Measurements from ENCODE around the gene CACNA1I. TPM values are rescaled to one million over a fixed set of nuclear protein-coding genes. Genes with fewer than 3 reads are reported as not detected.

CACNA1I gene
- total RNA-seq, 2 donors from 2014 or later: 20.3 to 27.9 TPM

- peaks cover 4% of the 10 kb centered on the region for H3K36me3 Mint-ChIP-seq (ENCODE audit: low read depth)
- no peak for DNase-seq
- no peak overlapping the region for H3K27ac Mint-ChIP-seq
- peaks cover 18% of the 10 kb centered on the region for H3K4me1 Mint-ChIP-seq
- no peaks in the 10 kb centered on the region for H3K9me3 ChIP-seq (ENCODE audit: control insufficient read depth, low read length, poor library complexity, severe bottlenecking)
- H3K27me3 Mint-ChIP-seq: peaks cover 13% of the 10 kb centered on the region
- no peak overlapping the region for H3K4me3 Mint-ChIP-seq
- no peak for ATAC-seq
These were observed 61.1 kb downstream of the CACNA1I start for GRCh38 chr22:39631381-39632286.

GRCh38 chr22:39634530-39635405 is 64.2 kb downstream of the CACNA1I start:
- no peaks in the 10 kb centered on the region for H3K36me3 Mint-ChIP-seq (ENCODE audit: low read depth)
- H3K4me3 Mint-ChIP-seq: no peak overlapping the region
- DNase-seq (no peak), ATAC-seq (no peak)
- H3K27me3 Mint-ChIP-seq: peaks cover 2% of the 10 kb centered on the region
- no peak overlapping the region for H3K27ac Mint-ChIP-seq
- no peaks in the 10 kb centered on the region for H3K9me3 ChIP-seq (ENCODE audit: control insufficient read depth, low read length, poor library complexity, severe bottlenecking)
- H3K4me1 Mint-ChIP-seq: peaks cover 12% of the 10 kb centered on the region

- H3K36me3 Mint-ChIP-seq (ENCODE audit: low read depth): no peaks in the 10 kb centered on the region
- no peaks in the 10 kb centered on the region for H3K27me3 Mint-ChIP-seq
- ATAC-seq (no peak), DNase-seq (no peak)
- no peak overlapping the region for H3K4me3 Mint-ChIP-seq
- H3K27ac Mint-ChIP-seq: no peak overlapping the region
- no peaks in the 10 kb centered on the region for H3K9me3 ChIP-seq (ENCODE audit: control insufficient read depth, low read length, poor library complexity, severe bottlenecking)
- H3K4me1 Mint-ChIP-seq: peaks cover 12% of the 10 kb centered on the region
These were observed 65.2 kb downstream of the CACNA1I start for GRCh38 chr22:39635719-39636118.

- H3K4me3 Mint-ChIP-seq: no peak overlapping the region
- ATAC-seq: no peak
These were observed 68.4 kb downstream of the CACNA1I start for GRCh38 chr22:39638958-39639357.

GRCh38 chr22:39641660-39642310 is 71.2 kb downstream of the CACNA1I start:
- Mint-ChIP-seq H3K4me3 (no peak overlapping the region), H3K4me1 (peaks cover 3% of the 10 kb centered on the region), H3K27me3 (peaks cover 9% of the 10 kb centered on the region), H3K36me3 (ENCODE audit: low read depth) (peaks cover 2% of the 10 kb centered on the region), H3K27ac (no peak overlapping the region)
- no peaks in the 10 kb centered on the region for H3K9me3 ChIP-seq (ENCODE audit: control insufficient read depth, low read length, poor library complexity, severe bottlenecking)
- DNase-seq: no peak
- no peak for ATAC-seq

More at GRCh38 chr22:39638958-39639357, 68.4 kb downstream of the CACNA1I start:
- Mint-ChIP-seq H3K27me3 (peaks cover 9% of the 10 kb centered on the region), H3K4me1 (peaks cover 7% of the 10 kb centered on the region), H3K27ac (no peak overlapping the region), H3K36me3 (ENCODE audit: low read depth) (peaks cover 2% of the 10 kb centered on the region)
- DNase-seq: no peak
- H3K9me3 ChIP-seq (ENCODE audit: control insufficient read depth, low read length, poor library complexity, severe bottlenecking): no peaks in the 10 kb centered on the region

GRCh38 chr22:39643311-39644083 is 72.9 kb downstream of the CACNA1I start:
- peaks cover 2% of the 10 kb centered on the region for H3K36me3 Mint-ChIP-seq (ENCODE audit: low read depth)
- no peak overlapping the region for H3K4me3 Mint-ChIP-seq
- no peaks in the 10 kb centered on the region for H3K9me3 ChIP-seq (ENCODE audit: control insufficient read depth, low read length, poor library complexity, severe bottlenecking)
- DNase-seq: no peak
- ATAC-seq: no peak
- peaks cover 9% of the 10 kb centered on the region for H3K27me3 Mint-ChIP-seq
- no peak overlapping the region for H3K27ac Mint-ChIP-seq
- H3K4me1 Mint-ChIP-seq: peaks cover 3% of the 10 kb centered on the region

- no peak overlapping the region for H3K27ac Mint-ChIP-seq
- H3K36me3 Mint-ChIP-seq (ENCODE audit: low read depth): peaks cover 2% of the 10 kb centered on the region
- H3K27me3 Mint-ChIP-seq: peaks cover 9% of the 10 kb centered on the region
- H3K9me3 ChIP-seq (ENCODE audit: control insufficient read depth, low read length, poor library complexity, severe bottlenecking): no peaks in the 10 kb centered on the region
- ATAC-seq (no peak), DNase-seq (no peak)
- H3K4me1 Mint-ChIP-seq: peaks cover 3% of the 10 kb centered on the region
- no peak overlapping the region for H3K4me3 Mint-ChIP-seq
These were observed 75.0 kb downstream of the CACNA1I start for GRCh38 chr22:39645532-39645931.

- Mint-ChIP-seq H3K4me1 (peaks cover 3% of the 10 kb centered on the region), H3K27me3 (peaks cover 5% of the 10 kb centered on the region), H3K36me3 (ENCODE audit: low read depth) (no peaks in the 10 kb centered on the region), H3K27ac (no peak overlapping the region), H3K4me3 (no peak overlapping the region)
- ATAC-seq (no peak), DNase-seq (no peak)
- no peaks in the 10 kb centered on the region for H3K9me3 ChIP-seq (ENCODE audit: control insufficient read depth, low read length, poor library complexity, severe bottlenecking)
These were observed 76.0 kb downstream of the CACNA1I start for GRCh38 chr22:39646398-39647063.

- peaks cover 3% of the 10 kb centered on the region for H3K4me1 Mint-ChIP-seq
- H3K27ac Mint-ChIP-seq: no peak overlapping the region
- no peak for DNase-seq
- ATAC-seq: no peak
- no peaks in the 10 kb centered on the region for H3K9me3 ChIP-seq (ENCODE audit: control insufficient read depth, low read length, poor library complexity, severe bottlenecking)
- peaks cover under 1% of the 10 kb centered on the region for H3K27me3 Mint-ChIP-seq
- H3K36me3 Mint-ChIP-seq (ENCODE audit: low read depth): no peaks in the 10 kb centered on the region
- no peak overlapping the region for H3K4me3 Mint-ChIP-seq
These were observed 77.5 kb downstream of the CACNA1I start for GRCh38 chr22:39647836-39648629.

GRCh38 chr22:39648630-39648950 is 78.0 kb downstream of the CACNA1I start:
- no peaks in the 10 kb centered on the region for H3K9me3 ChIP-seq (ENCODE audit: control insufficient read depth, low read length, poor library complexity, severe bottlenecking)
- no peak for DNase-seq
- Mint-ChIP-seq H3K4me3 (no peak overlapping the region), H3K27me3 (no peaks in the 10 kb centered on the region), H3K27ac (no peak overlapping the region), H3K4me1 (peaks cover 3% of the 10 kb centered on the region), H3K36me3 (ENCODE audit: low read depth) (no peaks in the 10 kb centered on the region)
- no peak for ATAC-seq

GRCh38 chr22:39649500-39650089 is 79.0 kb downstream of the CACNA1I start:
- DNase-seq: no peak
- no peaks in the 10 kb centered on the region for H3K27me3 Mint-ChIP-seq
- ATAC-seq: no peak
- no peak overlapping the region for H3K27ac Mint-ChIP-seq
- no peaks in the 10 kb centered on the region for H3K36me3 Mint-ChIP-seq (ENCODE audit: low read depth)
- no peaks in the 10 kb centered on the region for H3K9me3 ChIP-seq (ENCODE audit: control insufficient read depth, low read length, poor library complexity, severe bottlenecking)
- H3K4me3 Mint-ChIP-seq: no peak overlapping the region
- peaks cover 4% of the 10 kb centered on the region for H3K4me1 Mint-ChIP-seq
